SH-SY5Y (cell line): ENCODE data around the gene NSUN4.

Experiments used
- GATA2 ChIP-seq: IDR thresholded peaks from 2 replicates; pipeline ENCODE4 v1.6.1; 2011; ENCODE audit warnings: mild to moderate bottlenecking, low read depth, low read length
- GATA3 ChIP-seq: IDR thresholded peaks from 2 replicates; pipeline ENCODE4 v1.6.1; 2011; ENCODE audit warnings: low read depth, mild to moderate bottlenecking, low read length, moderate library complexity

- no peak for TF ChIP-seq GATA3
- TF ChIP-seq GATA2, result no peak
Measured at GRCh38 chr1:46411010-46411405, 70.4 kb downstream of the NSUN4 start.
